ENCODE data around the gene HSPBAP1. TPM values are rescaled to one million over a fixed set of nuclear protein-coding genes. Genes with fewer than 3 reads are reported as not detected.
A peak's percentile ranks its signal among the peaks of the same experiment; 100 is the strongest.

The HSPBAP1 gene
- total RNA-seq, 4 donors from 2014 or later: 3.4 to 13.9 (median 4.0) TPM

DNA sequence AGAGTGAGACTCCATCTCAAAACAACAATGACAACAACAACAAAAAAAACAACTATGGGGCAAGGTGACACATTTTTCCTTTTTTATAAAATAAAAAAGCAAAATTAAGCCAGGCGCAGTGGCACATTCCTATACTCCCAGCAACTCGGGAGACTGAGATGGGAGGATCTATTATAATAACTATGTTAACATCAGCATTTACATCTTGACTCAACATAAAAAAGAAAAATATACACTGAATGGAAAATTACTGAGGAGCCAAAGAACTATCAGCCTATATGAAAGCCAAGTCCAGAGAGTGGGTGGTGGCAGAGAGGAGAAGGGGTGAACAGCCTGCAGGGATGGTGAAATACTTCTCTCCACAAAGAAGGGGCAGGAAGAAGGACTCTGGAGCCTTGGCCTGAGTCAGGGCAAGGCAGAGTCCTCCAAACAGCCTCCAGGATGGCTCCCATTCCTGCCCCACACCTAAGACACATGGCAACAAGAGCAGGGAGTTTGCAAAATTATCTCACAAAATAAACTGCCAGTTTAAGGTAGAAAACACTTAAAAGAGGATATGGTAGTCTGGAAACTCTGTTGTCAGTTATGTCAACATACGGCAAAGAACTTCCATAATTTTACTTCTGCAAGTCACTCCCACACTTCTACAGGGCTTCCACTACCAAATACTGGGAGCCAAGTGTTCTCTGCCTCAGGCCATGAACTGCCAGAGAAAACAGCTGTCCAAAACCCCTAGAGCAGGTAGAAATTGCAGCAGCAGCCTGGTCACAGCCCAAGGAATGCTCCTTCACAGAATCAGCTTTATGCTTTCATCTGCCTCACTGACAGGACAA is 25.9 kb downstream of the HSPBAP1 start:
- Histone ChIP-seq H3K4me3 (no peak overlapping the region), H3K36me3 (peaks cover 0 to 37% (median 0%) of the 10 kb centered on the region in 3 donors), H3K4me1 (no peaks in the 10 kb centered on the region), H3K27ac (peak overlapping the region in 2 of 4 donors; percentile 44 to 68), H3K27me3 (no peaks in the 10 kb centered on the region), H3K9me3 (no peaks in the 10 kb centered on the region)
- DNase-seq: no peak
- 80 to 90% methylated on average over 3 of the region's 3 CpGs for WGBS, 2 donors
- intact Hi-C loops (cut with DNase I): no loop called here
- TF ChIP-seq POLR2A (IDR thresholded peaks at IDR 0.05): no peak
- TF ChIP-seq, protein P1, sequence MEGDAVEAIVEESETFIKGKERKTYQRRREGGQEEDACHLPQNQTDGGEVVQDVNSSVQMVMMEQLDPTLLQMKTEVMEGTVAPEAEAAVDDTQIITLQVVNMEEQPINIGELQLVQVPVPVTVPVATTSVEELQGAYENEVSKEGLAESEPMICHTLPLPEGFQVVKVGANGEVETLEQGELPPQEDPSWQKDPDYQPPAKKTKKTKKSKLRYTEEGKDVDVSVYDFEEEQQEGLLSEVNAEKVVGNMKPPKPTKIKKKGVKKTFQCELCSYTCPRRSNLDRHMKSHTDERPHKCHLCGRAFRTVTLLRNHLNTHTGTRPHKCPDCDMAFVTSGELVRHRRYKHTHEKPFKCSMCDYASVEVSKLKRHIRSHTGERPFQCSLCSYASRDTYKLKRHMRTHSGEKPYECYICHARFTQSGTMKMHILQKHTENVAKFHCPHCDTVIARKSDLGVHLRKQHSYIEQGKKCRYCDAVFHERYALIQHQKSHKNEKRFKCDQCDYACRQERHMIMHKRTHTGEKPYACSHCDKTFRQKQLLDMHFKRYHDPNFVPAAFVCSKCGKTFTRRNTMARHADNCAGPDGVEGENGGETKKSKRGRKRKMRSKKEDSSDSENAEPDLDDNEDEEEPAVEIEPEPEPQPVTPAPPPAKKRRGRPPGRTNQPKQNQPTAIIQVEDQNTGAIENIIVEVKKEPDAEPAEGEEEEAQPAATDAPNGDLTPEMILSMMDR (IDR thresholded peaks at IDR 0.05): no peak

DNA sequence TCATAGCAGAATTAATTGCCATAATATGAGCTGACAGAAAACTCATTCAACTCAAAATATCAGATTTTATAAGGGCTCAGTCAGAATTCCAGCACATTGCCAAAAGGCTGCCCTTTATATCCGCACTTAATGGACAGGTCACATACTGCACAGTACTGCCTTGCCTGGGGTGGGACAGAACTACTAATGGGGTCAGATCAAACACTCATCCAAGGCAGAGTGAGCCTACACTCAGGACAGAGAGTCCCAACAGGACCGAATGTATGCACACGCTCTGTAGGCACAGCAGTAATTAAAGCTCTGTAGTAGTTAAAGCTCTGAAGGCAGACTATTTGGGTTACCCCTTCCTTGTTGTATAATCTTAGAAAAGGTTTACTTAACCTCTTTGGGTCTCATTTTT is 27.2 kb downstream of the HSPBAP1 start:
- WGBS, 2 donors: 96 to 97% methylated on average over 3 of the region's 3 CpGs
- intact Hi-C loops (cut with DNase I): no loop called here
- Histone ChIP-seq H3K4me3 (no peak overlapping the region), H3K36me3 (peaks cover 0 to 37% (median 0%) of the 10 kb centered on the region in 3 donors), H3K27ac (no peak overlapping the region), H3K9me3 (no peaks in the 10 kb centered on the region), H3K4me1 (no peaks in the 10 kb centered on the region), H3K27me3 (no peaks in the 10 kb centered on the region)
- no peak for DNase-seq
- no peak for TF ChIP-seq POLR2A (IDR thresholded peaks at IDR 0.05)
- TF ChIP-seq, protein P1 (IDR thresholded peaks at IDR 0.05): no peak

DNA sequence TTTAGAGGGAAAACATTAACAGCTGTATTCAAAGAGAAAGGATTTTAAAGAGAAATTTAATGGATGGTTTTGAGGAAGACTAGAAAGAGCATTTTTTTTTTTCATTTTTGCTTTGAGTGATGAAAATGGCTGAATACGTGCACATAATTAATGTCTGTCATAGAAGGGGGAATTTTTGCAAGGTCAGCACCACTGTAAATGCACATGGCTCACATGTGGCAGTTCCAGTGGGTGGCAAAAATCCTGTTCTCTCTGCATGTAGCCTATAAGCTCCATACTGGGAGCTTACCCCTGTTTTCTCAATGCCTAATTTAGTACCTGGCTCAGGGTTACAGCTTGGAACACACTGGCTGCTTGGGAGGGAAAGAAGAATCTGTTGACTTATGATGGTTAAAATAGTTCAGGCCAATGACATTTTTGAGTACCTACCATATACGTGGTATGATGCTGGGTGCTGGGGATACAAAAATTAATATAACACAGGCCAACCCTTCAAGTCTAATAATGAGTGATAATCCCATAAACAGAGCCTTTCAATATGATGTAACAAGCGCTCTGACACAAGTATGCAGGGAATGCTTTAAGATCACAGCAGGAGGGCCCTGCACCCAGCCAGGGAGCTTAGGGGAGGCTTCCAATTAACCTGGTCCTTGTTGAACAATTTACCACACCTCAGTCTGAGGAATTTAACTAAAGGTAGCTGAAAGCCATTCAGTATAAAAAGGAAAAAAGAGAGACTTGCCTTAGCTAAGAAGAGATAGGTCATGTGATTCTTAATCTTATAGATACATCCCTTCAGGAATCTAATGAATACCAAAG is 33.0 kb downstream of the HSPBAP1 start:
- intact Hi-C loops (cut with DNase I): no loop called here
- H3K4me1 ChIP-seq: peaks cover 0 to 8% (median 0%) of the 10 kb centered on the region in 3 donors
- H3K27me3 ChIP-seq: no peaks in the 10 kb centered on the region
- H3K9me3 ChIP-seq: no peaks in the 10 kb centered on the region
- TF ChIP-seq, protein P1 (IDR thresholded peaks at IDR 0.05): no peak
- TF ChIP-seq POLR2A (IDR thresholded peaks at IDR 0.05): no peak
- no peak for DNase-seq
- WGBS, 2 donors: 83 to 88% methylated on average over 3 of the region's 3 CpGs
- H3K36me3 ChIP-seq: peaks cover 0 to 34% (median 0%) of the 10 kb centered on the region in 3 donors
- no peak overlapping the region for H3K4me3 ChIP-seq
- H3K27ac ChIP-seq: no peak overlapping the region

DNA sequence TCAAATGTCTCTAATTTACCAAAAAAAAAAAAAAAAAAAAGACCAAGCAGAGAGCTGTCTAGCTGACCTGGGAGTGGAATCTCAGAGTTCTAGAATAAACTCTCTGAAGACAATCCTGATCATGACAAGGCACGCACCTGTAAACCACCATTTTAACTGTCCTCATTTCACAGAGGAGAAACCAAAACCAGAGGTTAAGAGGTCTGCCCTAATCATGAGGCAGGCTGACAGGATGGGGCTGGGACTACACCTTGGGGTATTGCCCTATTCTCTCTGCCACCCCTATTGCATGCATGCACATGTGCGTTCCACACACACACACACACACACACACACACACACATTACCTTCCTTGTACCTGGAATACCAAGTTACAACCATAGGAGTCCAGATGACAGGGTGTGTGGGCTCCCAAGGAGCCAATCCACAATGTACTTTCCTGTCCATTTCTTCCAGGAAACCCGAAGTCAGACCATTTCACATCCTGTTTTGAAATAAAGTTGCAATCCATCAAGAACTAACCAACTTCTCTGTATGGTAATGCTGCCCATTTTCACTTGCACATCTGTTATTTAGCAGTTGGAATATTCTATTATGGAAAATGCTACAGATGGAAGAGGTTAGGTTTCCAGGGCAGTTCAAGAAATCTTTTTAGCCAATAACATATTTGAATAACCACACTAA is 34.6 kb downstream of the HSPBAP1 start:
- no peak for DNase-seq
- 71% methylated on average over 3 of the region's 3 CpGs for WGBS, 2 donors
- intact Hi-C loops (cut with DNase I): loop anchor here (10.0 kb wide), 1 partner anchor 266 kb away; the partner anchor contains the start of gene SEMA5B

More for the DNA sequence above, 34.6 kb downstream of the HSPBAP1 start:
- no peaks in the 10 kb centered on the region for H3K27me3 ChIP-seq
- no peak overlapping the region for H3K4me3 ChIP-seq
- H3K9me3 ChIP-seq: no peaks in the 10 kb centered on the region
- peaks cover 0 to 42% (median 6%) of the 10 kb centered on the region in 3 donors for H3K36me3 ChIP-seq
- H3K4me1 ChIP-seq: peaks cover 0 to 8% (median 0%) of the 10 kb centered on the region in 3 donors
- no peak overlapping the region for H3K27ac ChIP-seq
- no peak for TF ChIP-seq POLR2A (IDR thresholded peaks at IDR 0.05)
- TF ChIP-seq, protein P1 (IDR thresholded peaks at IDR 0.05): no peak
